ENCODE measurements around the gene PCCA.

The PCCA gene

DNA sequence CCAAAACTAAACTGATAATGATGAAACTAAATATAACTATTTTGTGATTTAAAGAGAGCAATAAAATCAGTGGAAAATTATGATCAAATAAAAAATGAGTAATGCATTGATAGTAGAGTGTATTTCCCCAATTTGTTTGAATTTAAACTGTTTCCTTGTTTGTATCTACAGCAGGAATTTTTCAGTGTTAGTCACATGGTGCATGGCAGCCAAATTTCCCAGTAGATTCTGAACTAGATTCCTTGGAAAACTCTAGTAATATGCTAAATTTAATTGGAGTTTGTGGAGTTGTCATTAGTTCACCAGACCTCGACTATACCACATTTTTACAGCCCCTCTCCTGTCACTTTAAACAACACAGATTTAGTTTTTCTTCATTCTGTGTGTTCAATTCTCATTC lies 156.2 kb downstream of the PCCA start:
- no peak overlapping the region for H3K4me3 ChIP-seq (replicated peaks; ENCODE audit: low read depth, low read length)
- TF ChIP-seq, protein P1, sequence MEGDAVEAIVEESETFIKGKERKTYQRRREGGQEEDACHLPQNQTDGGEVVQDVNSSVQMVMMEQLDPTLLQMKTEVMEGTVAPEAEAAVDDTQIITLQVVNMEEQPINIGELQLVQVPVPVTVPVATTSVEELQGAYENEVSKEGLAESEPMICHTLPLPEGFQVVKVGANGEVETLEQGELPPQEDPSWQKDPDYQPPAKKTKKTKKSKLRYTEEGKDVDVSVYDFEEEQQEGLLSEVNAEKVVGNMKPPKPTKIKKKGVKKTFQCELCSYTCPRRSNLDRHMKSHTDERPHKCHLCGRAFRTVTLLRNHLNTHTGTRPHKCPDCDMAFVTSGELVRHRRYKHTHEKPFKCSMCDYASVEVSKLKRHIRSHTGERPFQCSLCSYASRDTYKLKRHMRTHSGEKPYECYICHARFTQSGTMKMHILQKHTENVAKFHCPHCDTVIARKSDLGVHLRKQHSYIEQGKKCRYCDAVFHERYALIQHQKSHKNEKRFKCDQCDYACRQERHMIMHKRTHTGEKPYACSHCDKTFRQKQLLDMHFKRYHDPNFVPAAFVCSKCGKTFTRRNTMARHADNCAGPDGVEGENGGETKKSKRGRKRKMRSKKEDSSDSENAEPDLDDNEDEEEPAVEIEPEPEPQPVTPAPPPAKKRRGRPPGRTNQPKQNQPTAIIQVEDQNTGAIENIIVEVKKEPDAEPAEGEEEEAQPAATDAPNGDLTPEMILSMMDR (IDR thresholded peaks at IDR 0.05; ENCODE audit: low read depth, low read length, missing control alignments) = no peak
- no peak for DNase-seq (ENCODE audit: extremely low read depth, low read depth)

DNA sequence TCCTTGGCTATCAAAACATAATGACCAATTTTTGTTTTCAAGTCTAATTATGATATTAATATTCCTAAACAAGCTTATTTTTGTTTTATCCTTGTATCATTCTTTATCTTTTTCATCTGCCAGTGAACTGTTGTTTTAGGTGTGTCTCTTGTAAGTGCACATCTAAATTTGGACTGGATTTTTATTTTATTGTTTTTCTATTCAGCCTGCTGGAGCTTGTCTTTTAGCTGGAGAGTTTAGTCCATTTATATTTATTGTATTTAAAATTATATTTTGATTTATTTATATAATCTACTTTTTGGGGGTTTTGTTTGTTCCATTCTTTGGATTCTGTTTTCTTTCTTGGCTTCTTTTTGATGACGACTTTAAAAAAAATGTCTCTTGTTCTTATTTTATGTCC lies 159.0 kb downstream of the PCCA start:
- H3K4me3 ChIP-seq (replicated peaks; ENCODE audit: low read depth, low read length) = no peak overlapping the region
- DNase-seq (ENCODE audit: extremely low read depth, low read depth) = no peak
- TF ChIP-seq, protein P1 (IDR thresholded peaks at IDR 0.05; ENCODE audit: low read depth, low read length, missing control alignments) = no peak

DNA sequence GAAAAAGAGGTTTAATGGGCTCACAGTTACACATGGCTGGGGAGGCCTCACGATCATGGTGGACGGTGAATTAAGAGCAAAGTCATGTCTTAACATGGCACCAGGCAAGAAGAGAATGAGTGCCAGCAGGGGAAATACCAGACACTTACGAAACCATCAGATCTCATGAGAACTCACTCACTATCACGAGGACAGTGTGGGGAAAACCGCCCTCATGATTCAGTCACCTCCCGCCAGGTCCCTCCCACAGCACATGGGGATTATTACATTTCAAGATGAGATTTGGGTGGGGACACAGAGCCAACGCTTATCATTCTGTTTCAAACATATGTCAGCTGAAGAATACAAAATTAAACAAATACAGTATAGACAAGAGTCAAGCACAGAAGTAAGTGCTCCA lies 165.1 kb downstream of the PCCA start:
- DNase-seq (ENCODE audit: extremely low read depth, low read depth) = no peak
- TF ChIP-seq, protein P1 (IDR thresholded peaks at IDR 0.05; ENCODE audit: low read depth, low read length, missing control alignments) = no peak
- H3K4me3 ChIP-seq (replicated peaks; ENCODE audit: low read depth, low read length) = no peak overlapping the region

DNA sequence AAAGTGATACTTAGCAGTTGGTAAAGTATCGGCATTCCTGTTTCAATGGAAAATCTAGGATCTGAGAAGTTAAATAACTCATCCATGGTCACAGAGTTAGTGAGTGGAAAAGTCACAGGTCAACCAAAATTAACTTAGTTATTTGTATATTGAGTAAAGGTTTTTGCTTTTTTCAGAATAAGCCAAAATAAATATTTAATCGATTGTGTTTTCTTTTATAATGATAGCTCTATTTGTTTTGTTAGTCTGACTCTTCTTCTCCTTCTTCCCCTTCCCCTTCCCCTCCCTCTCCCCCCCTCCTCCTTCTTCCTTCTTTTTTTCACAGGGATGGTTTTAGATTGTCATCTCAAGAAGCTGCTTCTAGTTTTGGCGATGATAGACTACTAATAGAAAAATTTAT lies 173.5 kb downstream of the PCCA start:
- DNase-seq (ENCODE audit: extremely low read depth, low read depth) = no peak

DNA sequence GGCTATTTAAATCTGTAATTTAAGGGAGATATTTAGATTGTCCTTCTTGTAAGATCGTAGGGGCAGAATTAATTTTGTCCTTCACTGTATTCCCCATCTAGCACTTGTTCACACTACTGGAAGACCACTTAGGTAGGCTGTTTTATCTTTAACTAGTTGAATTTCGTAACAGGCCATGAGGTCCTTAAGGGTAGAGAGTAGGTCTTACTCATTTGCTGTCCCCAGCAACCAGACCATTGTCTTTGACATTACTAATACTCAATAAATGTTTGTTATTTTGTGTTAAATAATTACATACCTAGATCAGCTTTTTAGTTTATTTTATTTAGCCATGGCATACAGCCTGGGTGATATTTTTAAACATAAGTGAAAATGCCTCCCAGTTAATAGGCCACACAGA lies 177.1 kb downstream of the PCCA start:
- no peak for DNase-seq (ENCODE audit: extremely low read depth, low read depth)
- TF ChIP-seq, protein P1 (IDR thresholded peaks at IDR 0.05; ENCODE audit: low read depth, low read length, missing control alignments) = no peak
- no peak overlapping the region for H3K4me3 ChIP-seq (replicated peaks; ENCODE audit: low read depth, low read length)

More for the DNA sequence above, 173.5 kb downstream of the PCCA start:
- TF ChIP-seq, protein P1 (IDR thresholded peaks at IDR 0.05; ENCODE audit: low read depth, low read length, missing control alignments) = no peak
- no peak overlapping the region for H3K4me3 ChIP-seq (replicated peaks; ENCODE audit: low read depth, low read length)

DNA sequence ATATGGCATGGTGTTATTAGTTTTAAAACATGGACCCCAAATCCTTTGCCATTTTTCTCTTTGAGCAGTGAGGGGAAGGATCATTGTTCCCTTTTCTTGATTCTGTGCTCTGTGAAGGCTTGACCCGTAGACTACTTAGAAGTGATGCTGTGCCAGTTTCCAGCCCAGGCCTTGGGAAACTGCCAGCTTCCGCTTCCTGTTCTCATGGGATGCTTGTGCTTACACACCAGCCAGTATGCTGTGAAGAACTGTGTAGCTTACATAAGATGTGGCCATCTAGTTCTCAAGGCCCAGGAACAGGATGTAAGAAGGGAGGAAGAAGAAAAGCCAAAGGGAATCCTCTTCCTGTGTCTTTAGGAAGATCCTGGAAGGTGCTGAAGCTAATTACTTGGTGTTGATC lies 180.9 kb downstream of the PCCA start:
- no peak overlapping the region for H3K4me3 ChIP-seq (replicated peaks; ENCODE audit: low read depth, low read length)
- DNase-seq (ENCODE audit: extremely low read depth, low read depth) = peak; percentile 56

DNA sequence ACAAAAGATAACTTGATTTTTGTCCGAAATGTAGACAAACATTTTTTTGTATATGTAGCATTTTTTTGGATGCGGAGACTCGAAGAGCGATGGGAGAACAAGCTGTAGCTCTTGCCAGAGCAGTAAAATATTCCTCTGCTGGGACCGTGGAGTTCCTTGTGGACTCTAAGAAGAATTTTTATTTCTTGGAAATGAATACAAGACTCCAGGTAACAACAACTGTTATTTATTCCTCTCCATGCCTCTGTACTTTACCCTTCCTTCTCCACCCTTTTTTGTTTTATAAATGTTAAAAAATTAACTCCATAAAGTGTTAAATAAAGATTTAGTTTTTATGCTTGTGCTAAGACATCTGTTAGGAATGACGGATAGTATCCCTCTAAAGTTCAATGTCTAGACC lies 184.2 kb downstream of the PCCA start:
- H3K4me3 ChIP-seq (replicated peaks; ENCODE audit: low read depth, low read length) = no peak overlapping the region
- no peak for DNase-seq (ENCODE audit: extremely low read depth, low read depth)
- TF ChIP-seq, protein P1 (IDR thresholded peaks at IDR 0.05; ENCODE audit: low read depth, low read length, missing control alignments) = no peak

More for the DNA sequence above, 180.9 kb downstream of the PCCA start:
- TF ChIP-seq, protein P1 (IDR thresholded peaks at IDR 0.05; ENCODE audit: low read depth, low read length, missing control alignments) = no peak
